G401 (cell line): ENCODE data around the gene RASAL3. TPM values are rescaled to one million over a fixed set of nuclear protein-coding genes. Genes with fewer than 3 reads are reported as not detected.

Experiments used
- total RNA-seq: library from RNA; depleted of rRNA; stranded (reverse); fragments of >200 nt; shearing (Covaris generic); gene quantifications from 2 replicates; pipeline ENCODE4 v1.2.3, GENCODE V29; 2014; rRNA removed

The RASAL3 gene
- total RNA-seq, 1 experiment from 2014 or later: not detected

Other genes with a start within 250 kb of the RASAL3 start
- gene EPHX3, start 232.1 kb downstream of the RASAL3 start, total RNA-seq: not detected in 2 replicates
- gene BRD4, start 132.0 kb downstream of the RASAL3 start, total RNA-seq: 7.4 and 8.6 TPM in 2 replicates
- 19.6 and 25.3 TPM in 2 replicates for gene AKAP8, start 84.8 kb downstream of the RASAL3 start, total RNA-seq
- gene AKAP8L, start 45.6 kb downstream of the RASAL3 start, total RNA-seq: 86.3 and 92.4 TPM in 2 replicates
- 24.9 and 28.2 TPM in 2 replicates for gene WIZ, start 14.6 kb downstream of the RASAL3 start, total RNA-seq
- not detected in 2 replicates for gene PGLYRP2, start 15.0 kb upstream of the RASAL3 start, total RNA-seq
- gene CYP4F22, start 44.0 kb upstream of the RASAL3 start, total RNA-seq: 0.80 and 2.8 TPM in 2 replicates
- gene CYP4F8, start 150.7 kb upstream of the RASAL3 start, total RNA-seq: not detected in 2 replicates
- gene CYP4F3, start 176.4 kb upstream of the RASAL3 start, total RNA-seq: not detected in 2 replicates
- gene CYP4F12, start 208.5 kb upstream of the RASAL3 start, total RNA-seq: 5.3 and 19.4 TPM in 2 replicates